Aorta (tissue), 5 donors: ENCODE measurements around the gene DENND4B. TPM values are rescaled to one million over a fixed set of nuclear protein-coding genes. Genes with fewer than 3 reads are reported as not detected.

Experiments used
- ATAC-seq: fragments of 200-7000 bp; cut with Tn5 transposase; one replicate; pipeline ENCODE4 v1.9.1; 2022; ENCODE audit warnings: moderate library complexity; ENCODE audit not compliant: low FRiP score
- DNase-seq, 2 donors: peaks; one replicate each; pipeline ENCODE4 v3.0.0-alpha.2; 2020
- H3K27ac ChIP-seq, 2 donors: one replicate each; pipeline ENCODE4 v1.5.1; 2013; ENCODE audit warnings: low read length in 2 of 2, mild to moderate bottlenecking in 2 of 2, moderate library complexity in 2 of 2, control low read depth in 1 of 2, inconsistent platforms in 1 of 2, low read depth in 1 of 2
- H3K27me3 ChIP-seq, 2 donors: one replicate each; pipeline ENCODE4 v1.6.1; 2013; ENCODE audit warnings: control low read depth in 1 of 2, low read length in 1 of 2, mild to moderate bottlenecking in 1 of 2, moderate library complexity in 1 of 2; ENCODE audit not compliant: insufficient read depth in 2 of 2, control insufficient read depth in 1 of 2
- H3K36me3 ChIP-seq, 2 donors: one replicate each; pipeline ENCODE4 v1.6.1; 2013; ENCODE audit warnings: control low read depth in 1 of 2, low read length in 1 of 2, mild to moderate bottlenecking in 1 of 2; ENCODE audit not compliant: insufficient read depth in 2 of 2, control insufficient read depth in 1 of 2
- H3K4me1 ChIP-seq, 2 donors: one replicate each; pipeline ENCODE4 v1.6.1; 2013; ENCODE audit warnings: low read length in 2 of 2, control low read depth in 1 of 2, mild to moderate bottlenecking in 1 of 2, moderate library complexity in 1 of 2; ENCODE audit not compliant: insufficient read depth in 2 of 2, control insufficient read depth in 1 of 2
- H3K4me3 ChIP-seq, 2 donors: one replicate each; pipeline ENCODE4 v1.5.1; 2013; ENCODE audit warnings: low read length in 2 of 2, control low read depth in 1 of 2, mild to moderate bottlenecking in 1 of 2
- H3K9me3 ChIP-seq: one replicate; pipeline ENCODE4 v1.6.1; 2013; ENCODE audit warnings: mild to moderate bottlenecking, low read length; ENCODE audit not compliant: control insufficient read depth
- WGBS, 2 donors: extraction: QIAGEN DNeasy Blood & Tissue Kit; methylation state at CpG; one replicate each; pipeline ENCODE4 v1.1.7; 2013; 5-methylcytosine and 5-hydroxymethylcytosine counted together
- intact Hi-C, 2 donors: fragments of 100-400 bp; cut with DNase I; formaldehyde crosslinking; loops; one replicate each; pipeline versions ENCODE4 v1.14.2 to v1.15.0; 2022
- microRNA-seq, 2 donors: library from miRNA; unstranded; fragments of <30 nt; microRNA quantifications; one replicate each; pipeline ENCODE4 v1.2.0, GENCODE V29; 2020
- polyA plus RNA-seq, 2 donors: library from polyadenylated mRNA; stranded (reverse); fragments of 200-250 nt; gene quantifications; one replicate each; pipeline ENCODE4 v1.2.3, GENCODE V29; 2013
- total RNA-seq, 2 donors: library from RNA; stranded (reverse); fragmentation: NEBNext Ultra II Directional; extraction: Animal tissue kit (Norgen Biotek cat#: 25700); gene quantifications; one replicate each; pipeline ENCODE4 v1.2.1, GENCODE V29; 2021
- donor health status: healthy with polysubstance abuse.
- donor health status: Bipolar disorder and iron deficiency.
- donor health status: DM: no; HTN: no; CAD: no.
- donor health status: DM: no; HTN: no; CAD: no.
- donor health status: DM: yes; HTN: yes; CAD: no.

Gene DENND4B
- total and polyA plus RNA-seq, 4 donors, result 6.6 to 94.7 (median 40.1) TPM

DNA sequence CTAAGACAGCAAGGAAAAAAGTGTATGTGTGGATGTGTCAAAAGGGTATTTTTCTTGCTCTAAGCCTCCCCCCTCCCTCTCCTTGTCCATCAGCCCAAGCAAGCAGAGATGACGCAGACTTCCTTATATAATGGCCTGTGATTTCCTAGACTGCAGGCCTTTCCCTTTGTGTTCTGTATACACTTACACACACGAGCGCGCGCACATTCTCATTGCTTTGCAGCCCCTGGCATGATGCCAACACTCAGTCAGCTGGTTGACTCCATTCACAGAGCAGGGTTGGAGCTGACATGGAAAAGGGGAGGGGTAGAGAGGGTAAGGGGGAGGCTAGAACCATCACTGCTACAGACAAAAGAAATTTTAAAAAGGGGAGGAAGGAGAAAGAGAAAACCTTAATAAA lies 65.6 kb downstream of the DENND4B start:
- no peaks in the 10 kb centered on the region for H3K4me1 ChIP-seq

DNA sequence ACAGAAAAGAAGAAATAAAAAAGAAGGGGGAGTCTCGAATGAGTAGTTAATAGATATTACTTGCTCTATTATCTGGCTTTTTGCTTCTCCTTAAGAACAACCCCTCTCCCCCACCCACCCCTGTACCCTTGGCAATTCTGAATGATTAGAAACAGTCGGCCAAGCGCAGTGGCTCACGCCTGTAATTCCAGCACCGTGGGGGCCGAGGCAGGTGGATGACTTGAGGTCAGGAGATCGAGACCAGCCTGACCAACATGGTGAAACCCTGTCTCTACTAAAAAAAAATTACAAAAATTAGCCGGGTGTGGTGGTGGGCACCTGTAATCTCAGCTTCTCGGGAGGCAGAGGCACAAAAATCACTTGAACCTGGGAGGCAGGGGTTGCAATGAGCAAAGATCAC lies 66.5 kb downstream of the DENND4B start:
- DNase-seq (peak in 1 of 2 donors; percentile 55), ATAC-seq (no peak)
- H3K27me3 ChIP-seq, result no peaks in the 10 kb centered on the region
- H3K4me1 ChIP-seq, result no peaks in the 10 kb centered on the region
- no peak overlapping the region for H3K27ac ChIP-seq
- no peak overlapping the region for H3K4me3 ChIP-seq
- intact Hi-C loops, result no loop called here
- H3K36me3 ChIP-seq, result no peaks in the 10 kb centered on the region
- 91 to 93% methylated on average over 9 of the region's 9 CpGs for WGBS, 2 donors
- H3K9me3 ChIP-seq, result no peaks in the 10 kb centered on the region

More for the DNA sequence above, 65.6 kb downstream of the DENND4B start:
- Histone ChIP-seq H3K4me3 (no peak overlapping the region), H3K9me3 (no peaks in the 10 kb centered on the region), H3K27me3 (no peaks in the 10 kb centered on the region), H3K36me3 (no peaks in the 10 kb centered on the region), H3K27ac (no peak overlapping the region)
- 0 to 3% methylated on average over 5 of the region's 5 CpGs for WGBS, 2 donors
- intact Hi-C loops, result no loop called here
- ATAC-seq (peak; percentile 93), DNase-seq (peak; percentile 89 to 92)

Small RNA genes within 50 kb of the gene (microRNA-seq; reads per million reads assigned to microRNA genes)
- gene MIR6737, result 0 to 3.0 reads per million in 2 donors

Other genes starting within 250 kb of the DENND4B start
- gene INTS3, start 218.7 kb downstream of the DENND4B start, total RNA-seq, result 10 to 100 TPM; 52.2 to 76.7 TPM
- gene INTS3, start 218.7 kb downstream of the DENND4B start, polyA plus RNA-seq, result 100 to 1,000 TPM in 1 of 2 donors, 10 to 100 TPM in 1; 10.9 to 101 TPM
- 10 to 100 TPM; 52.4 to 54.5 TPM for gene SLC27A3, start 171.3 kb downstream of the DENND4B start, total RNA-seq
- 100 to 1,000 TPM in 1 of 2 donors, 10 to 100 TPM in 1; 26.3 to 166 TPM for gene SLC27A3, start 171.3 kb downstream of the DENND4B start, polyA plus RNA-seq
- 10 to 100 TPM; 52.3 to 67.8 TPM for gene GATAD2B, start 23.7 kb downstream of the DENND4B start, total RNA-seq
- 1 to 10 TPM; 6.4 to 7.8 TPM for gene GATAD2B, start 23.7 kb downstream of the DENND4B start, polyA plus RNA-seq
- gene CRTC2, start 11.9 kb upstream of the DENND4B start, total RNA-seq, result 10 to 100 TPM; 31.2 to 49.7 TPM
- 10 to 100 TPM; 14.4 to 71.0 TPM for gene CRTC2, start 11.9 kb upstream of the DENND4B start, polyA plus RNA-seq
- gene SLC39A1, start 16.8 kb upstream of the DENND4B start, total RNA-seq, result 10 to 100 TPM; 88.9 to 91.1 TPM
- gene SLC39A1, start 16.8 kb upstream of the DENND4B start, polyA plus RNA-seq, result 10 to 100 TPM; 54.5 to 96.7 TPM
- gene CREB3L4, start 21.2 kb upstream of the DENND4B start, total RNA-seq, result 1 to 10 TPM; 5.0 to 8.9 TPM
- 10 to 100 TPM in 1 of 2 donors, 1 to 10 TPM in 1; 1.4 to 10.7 TPM for gene CREB3L4, start 21.2 kb upstream of the DENND4B start, polyA plus RNA-seq
- gene JTB, start 31.0 kb upstream of the DENND4B start, total RNA-seq, result 10 to 100 TPM; 84.8 to 88.3 TPM
- 100 to 1,000 TPM; 204 to 227 TPM for gene JTB, start 31.0 kb upstream of the DENND4B start, polyA plus RNA-seq
- 100 to 1,000 TPM; 127 to 135 TPM for gene RAB13, start 39.6 kb upstream of the DENND4B start, total RNA-seq
- gene RAB13, start 39.6 kb upstream of the DENND4B start, polyA plus RNA-seq, result 100 to 1,000 TPM; 266 to 643 TPM
- gene RPS27, start 44.0 kb upstream of the DENND4B start, total RNA-seq, result 1,000 to 10,000 TPM; 1,406 to 1,521 TPM
- over 10,000 TPM; 13,485 to 25,693 TPM for gene RPS27, start 44.0 kb upstream of the DENND4B start, polyA plus RNA-seq
- gene NUP210L, start 208.4 kb upstream of the DENND4B start, total RNA-seq, result under 1 TPM; 0.12 to 0.16 TPM
- gene NUP210L, start 208.4 kb upstream of the DENND4B start, polyA plus RNA-seq, result under 1 TPM in 1 of 2 donors, not detected in 1; 0.15 TPM
- 100 to 1,000 TPM; 182 to 186 TPM for gene TPM3, start 245.4 kb upstream of the DENND4B start, total RNA-seq
- gene TPM3, start 245.4 kb upstream of the DENND4B start, polyA plus RNA-seq, result 100 to 1,000 TPM in 1 of 2 donors, 10 to 100 TPM in 1; 79.7 to 138 TPM